Erythroblast (primary cell): ENCODE measurements around the gene CSN1S1.

Experiments used
- GATA1 ChIP-seq: IDR thresholded peaks from 2 replicates; pipeline ENCODE4 v1.6.1; 2011; ENCODE audit warnings: low read depth, mild to moderate bottlenecking, control low read depth, low read length, moderate library complexity
- POLR2A ChIP-seq: IDR thresholded peaks from 2 replicates; pipeline ENCODE4 v1.6.1; 2011; ENCODE audit warnings: mild to moderate bottlenecking, low read length

GRCh38 chr4:69965628-69966027 lies 34.8 kb downstream of the CSN1S1 start, which contains the start of gene CSN2:
- TF ChIP-seq POLR2A (no peak), GATA1 (no peak)
